Esophagus muscularis mucosa (tissue), 4 donors: ENCODE data around the gene VPS13C. TPM values are rescaled to one million over a fixed set of nuclear protein-coding genes. Genes with fewer than 3 reads are reported as not detected.

Source experiments
- DNase-seq: peaks from one replicate; pipeline ENCODE4 v3.0.0-alpha.2; 2017; ENCODE audit errors: extremely low spot score
- H3K27ac ChIP-seq, 4 donors: fragments of 200-600 bp; sonication (generic); replicated peaks in 1 of 4; 1 replicate in 3 of 4; 2 replicates in 1 of 4; pipeline ENCODE4 v1.5.1; 2016 to 2019; ENCODE audit warnings: mild to moderate bottlenecking in 1 of 4
- H3K27me3 ChIP-seq, 4 donors: fragments of 200-600 bp; sonication (generic); one replicate each; pipeline versions ENCODE4 v1.5.1 to v1.6.0; 2016 to 2019
- H3K36me3 ChIP-seq, 4 donors: fragments of 200-600 bp; sonication (generic); one replicate each; pipeline ENCODE4 v1.5.1; 2016 to 2019
- H3K4me1 ChIP-seq, 4 donors: fragments of 200-600 bp; sonication (generic); one replicate each; pipeline ENCODE4 v1.5.1; 2016 to 2019
- H3K4me3 ChIP-seq, 4 donors: fragments of 200-600 bp; sonication (generic); 1 replicate in 2 of 4; 2 replicates in 2 of 4; pipeline ENCODE4 v1.5.1; 2016 to 2019; ENCODE audit warnings: mild to moderate bottlenecking in 4 of 4, moderate library complexity in 1 of 4
- H3K9me3 ChIP-seq, 4 donors: fragments of 200-600 bp; sonication (generic); 1 replicate in 3 of 4; 2 replicates in 1 of 4; pipeline ENCODE4 v1.5.1; 2016 to 2019
- EP300 ChIP-seq: sonication (generic); formaldehyde crosslinking; IDR thresholded peaks from one replicate; pipeline ENCODE4 v1.6.1; 2017; ENCODE audit warnings: antibody characterized with exemption
- POLR2A ChIP-seq: fragments of 450-650 bp; IDR thresholded peaks from one replicate; pipeline ENCODE4 v1.6.1; 2017; ENCODE audit warnings: antibody characterized with exemption, moderate library complexity, mild to moderate bottlenecking, low read depth
- POLR2AphosphoS5 ChIP-seq, 2 donors: sonication (generic); formaldehyde crosslinking; IDR thresholded peaks; one replicate each; pipeline ENCODE4 v1.6.1; 2017; ENCODE audit warnings: antibody characterized with exemption in 2 of 2
- WGBS: methylation state at CpG from one replicate; pipeline ENCODE4 v1.1.5; 2018; 5-methylcytosine and 5-hydroxymethylcytosine counted together
- intact Hi-C: fragments of 100-400 bp; cut with DNase I; formaldehyde crosslinking; loops from one replicate; pipeline ENCODE4 v1.15.1; 2023
- total RNA-seq, 4 donors: library from RNA; depleted of rRNA; stranded (reverse); fragments of >200 nt; gene quantifications; one replicate each; pipeline versions ENCODE4 v1.1.0 to v1.2.1, GENCODE V29; 2016
- TF ChIP-seq, protein P1 (sequence below), 3 experiments: fragments of 200-600 bp in 2 of 3; fragments of 450-650 bp in 1 of 3; sonication (generic) in 2 of 3; IDR thresholded peaks; one replicate each; pipeline ENCODE4 v1.5.1; 2017 to 2019; ENCODE audit warnings: antibody characterized with exemption in 3 of 3, mild to moderate bottlenecking in 2 of 3, moderate library complexity in 1 of 3

The VPS13C gene
- total RNA-seq, 4 donors from 2014 or later: 58.5 to 86.0 (median 59.4) TPM

GRCh38 chr15:62103431-62103830 lies 43.2 kb upstream of the VPS13C start:
- H3K27me3 ChIP-seq: no peaks in the 10 kb centered on the region

DNA sequence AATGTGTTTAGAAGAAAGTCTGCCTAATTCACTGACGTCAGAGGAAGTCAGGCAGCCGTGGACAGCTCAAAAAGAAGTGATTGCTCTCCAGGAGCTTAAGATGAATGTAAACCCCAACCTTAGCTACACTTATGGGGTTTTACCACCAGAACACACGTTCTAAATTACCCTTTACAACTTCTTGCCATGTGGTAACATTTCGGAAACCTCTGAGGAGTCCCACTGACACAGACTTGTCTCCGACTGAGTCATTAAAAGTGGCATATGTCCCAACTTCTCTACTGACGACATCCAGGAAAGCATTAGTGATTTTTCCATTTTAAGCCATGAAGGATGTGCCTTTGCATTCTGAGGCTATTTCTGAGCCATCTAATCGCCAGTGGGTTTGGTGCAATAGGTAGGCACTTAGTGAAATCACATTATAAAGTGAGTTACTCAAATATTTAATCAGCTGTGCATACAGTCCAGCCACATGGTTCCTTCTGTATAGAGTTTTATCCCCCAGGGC lies 38.9 kb upstream of the VPS13C start:
- peaks cover 0 to 4% (median 0%) of the 10 kb centered on the region in 4 donors for H3K4me1 ChIP-seq
- TF ChIP-seq POLR2A (no peak), EP300 (no peak), POLR2AphosphoS5 (IDR thresholded peaks at IDR 0.05) (no peak)
- TF ChIP-seq, protein P1, sequence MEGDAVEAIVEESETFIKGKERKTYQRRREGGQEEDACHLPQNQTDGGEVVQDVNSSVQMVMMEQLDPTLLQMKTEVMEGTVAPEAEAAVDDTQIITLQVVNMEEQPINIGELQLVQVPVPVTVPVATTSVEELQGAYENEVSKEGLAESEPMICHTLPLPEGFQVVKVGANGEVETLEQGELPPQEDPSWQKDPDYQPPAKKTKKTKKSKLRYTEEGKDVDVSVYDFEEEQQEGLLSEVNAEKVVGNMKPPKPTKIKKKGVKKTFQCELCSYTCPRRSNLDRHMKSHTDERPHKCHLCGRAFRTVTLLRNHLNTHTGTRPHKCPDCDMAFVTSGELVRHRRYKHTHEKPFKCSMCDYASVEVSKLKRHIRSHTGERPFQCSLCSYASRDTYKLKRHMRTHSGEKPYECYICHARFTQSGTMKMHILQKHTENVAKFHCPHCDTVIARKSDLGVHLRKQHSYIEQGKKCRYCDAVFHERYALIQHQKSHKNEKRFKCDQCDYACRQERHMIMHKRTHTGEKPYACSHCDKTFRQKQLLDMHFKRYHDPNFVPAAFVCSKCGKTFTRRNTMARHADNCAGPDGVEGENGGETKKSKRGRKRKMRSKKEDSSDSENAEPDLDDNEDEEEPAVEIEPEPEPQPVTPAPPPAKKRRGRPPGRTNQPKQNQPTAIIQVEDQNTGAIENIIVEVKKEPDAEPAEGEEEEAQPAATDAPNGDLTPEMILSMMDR (IDR thresholded peaks at IDR 0.05): no peak
- 36% methylated on average over 7 of the region's 7 CpGs for WGBS
- H3K4me3 ChIP-seq: no peak overlapping the region
- no peaks in the 10 kb centered on the region for H3K36me3 ChIP-seq
- H3K27me3 ChIP-seq: no peaks in the 10 kb centered on the region
- intact Hi-C loops: no loop called here
- no peak overlapping the region for H3K27ac ChIP-seq
- DNase-seq: peak; percentile 34
- no peaks in the 10 kb centered on the region for H3K9me3 ChIP-seq

More at GRCh38 chr15:62103431-62103830, 43.2 kb upstream of the VPS13C start:
- intact Hi-C loops: no loop called here
- 97% methylated on average over 7 of the region's 7 CpGs for WGBS
- peak; percentile 87 for DNase-seq
- TF ChIP-seq POLR2AphosphoS5 (IDR thresholded peaks at IDR 0.05): no peak
- no peak for TF ChIP-seq POLR2A
- TF ChIP-seq, protein P1 (IDR thresholded peaks at IDR 0.05): no peak
- TF ChIP-seq EP300: no peak
- Histone ChIP-seq H3K36me3 (no peaks in the 10 kb centered on the region), H3K27ac (no peak overlapping the region), H3K4me3 (no peak overlapping the region), H3K4me1 (peaks cover 0 to 4% (median 0%) of the 10 kb centered on the region in 4 donors), H3K9me3 (no peaks in the 10 kb centered on the region)

- Histone ChIP-seq H3K27ac (no peak overlapping the region), H3K4me1 (peaks cover 0 to 3% (median 0%) of the 10 kb centered on the region in 4 donors), H3K9me3 (no peaks in the 10 kb centered on the region), H3K36me3 (no peaks in the 10 kb centered on the region), H3K27me3 (no peaks in the 10 kb centered on the region), H3K4me3 (no peak overlapping the region)
- peak; percentile 81 for DNase-seq
- intact Hi-C loops: no loop called here
- 75% methylated on average over 7 of the region's 7 CpGs for WGBS
- TF ChIP-seq POLR2A (no peak), POLR2AphosphoS5 (IDR thresholded peaks at IDR 0.05) (no peak), EP300 (no peak)
- TF ChIP-seq, protein P1 (IDR thresholded peaks at IDR 0.05): no peak
Observed at GRCh38 chr15:62094388-62094787, 34.1 kb upstream of the VPS13C start.

GRCh38 chr15:62093809-62094208 lies 33.6 kb upstream of the VPS13C start:
- Histone ChIP-seq H3K4me1 (no peaks in the 10 kb centered on the region), H3K4me3 (no peak overlapping the region), H3K9me3 (no peaks in the 10 kb centered on the region), H3K27ac (no peak overlapping the region), H3K27me3 (no peaks in the 10 kb centered on the region), H3K36me3 (no peaks in the 10 kb centered on the region)
- DNase-seq: peak; percentile 42
- WGBS: 90% methylated on average over 5 of the region's 5 CpGs
- intact Hi-C loops: no loop called here
- TF ChIP-seq, protein P1 (IDR thresholded peaks at IDR 0.05): no peak
- TF ChIP-seq POLR2AphosphoS5 (IDR thresholded peaks at IDR 0.05) (no peak), EP300 (no peak), POLR2A (no peak)

GRCh38 chr15:62090988-62091387 lies 30.7 kb upstream of the VPS13C start:
- Histone ChIP-seq H3K27me3 (no peaks in the 10 kb centered on the region), H3K4me1 (peaks cover 0 to 13% (median 6%) of the 10 kb centered on the region in 4 donors), H3K27ac (no peak overlapping the region), H3K9me3 (no peaks in the 10 kb centered on the region), H3K4me3 (no peak overlapping the region), H3K36me3 (no peaks in the 10 kb centered on the region)
- WGBS: 84% methylated on average over 7 of the region's 7 CpGs
- no peak for DNase-seq
- intact Hi-C loops: no loop called here
- TF ChIP-seq, protein P1 (IDR thresholded peaks at IDR 0.05): no peak
- TF ChIP-seq POLR2A (no peak), POLR2AphosphoS5 (IDR thresholded peaks at IDR 0.05) (no peak), EP300 (no peak)
